Measurements from ENCODE around the gene ZNF443. TPM values are rescaled to one million over a fixed set of nuclear protein-coding genes. Genes with fewer than 3 reads are reported as not detected.
A peak's percentile ranks its signal among the peaks of the same experiment; 100 is the strongest.

The ZNF443 gene
- total and polyA plus RNA-seq, 9 of the 15 experiments (the other 6 are each of a cell fraction or from before 2014, with no cell fraction given): 1.5 to 4.9 (median 2.8) TPM

GRCh38 chr19:12400633-12401502, 40.0 kb downstream of the ZNF443 start, which contains the start of gene ZNF799 (continued):
- TF ChIP-seq SMARCC2 (IDR thresholded peaks at IDR 0.05; ENCODE audit: low read depth) (no peak), ADNP (tag; IDR thresholded peaks at IDR 0.05) (no peak), CUX1 (CRISPR knock-in tag; IDR thresholded peaks at IDR 0.05) (no peak), TARDBP (IDR thresholded peaks at IDR 0.05) (peak; percentile 42; the same call in 1 of the 2 replicates), CHD1 (IDR thresholded peaks at IDR 0.05; ENCODE audit: low read length) (peak; percentile 72), HDAC3 (IDR thresholded peaks at IDR 0.05; ENCODE audit: borderline replicate concordance, partially characterized antibody) (no peak), TAF1 (IDR thresholded peaks at IDR 0.05; ENCODE audit: control insufficient read depth, extremely low read depth, insufficient read depth, low read length, severe bottlenecking) (no peak), ZNF444 (CRISPR knock-in tag; IDR thresholded peaks at IDR 0.05) (no peak), TCFL5 (CRISPR knock-in tag; conservative IDR thresholded peaks at IDR 0.05) (no peak), RB1 (IDR thresholded peaks at IDR 0.05; ENCODE audit: low read depth) (no peak), MYC (IDR thresholded peaks at IDR 0.05; ENCODE audit: low read depth, low read length) (peak; percentile 40; the same call in 1 of the 2 replicates), MYC (CRISPR knock-in tag; IDR thresholded peaks at IDR 0.05; ENCODE audit: borderline replicate concordance, low read depth) (no peak), POLR2G (IDR thresholded peaks at IDR 0.05; ENCODE audit: low read depth, low read length) (peak; percentile 84), ELK3 (CRISPR knock-in tag; IDR thresholded peaks at IDR 0.05) (no peak), RERE (CRISPR knock-in tag; IDR thresholded peaks at IDR 0.05; ENCODE audit: borderline replicate concordance) (0 out of 2 replicates have a peak, but pooled peaks have one; percentile 49)

Measured in K562 (cell line).